HUES6 (cell line): Measurements from ENCODE around the gene BTBD17.
A peak's percentile ranks its signal among the peaks of the same experiment; 100 is the strongest.
"Not testable (repeated sequence)": the region's sequence is repeated elsewhere in the genome, so short reads cannot be mapped to it uniquely, and the experiment has no call there.

ENCODE experiments used
- H3K27ac ChIP-seq: 2 replicates; pipeline ENCODE4 v1.7.0; 2013; ENCODE audit warnings: low read depth, mild to moderate bottlenecking, low read length, inconsistent platforms
- H3K27me3 ChIP-seq: 2 replicates; pipeline ENCODE4 v1.6.1; 2013; ENCODE audit warnings: low read length; ENCODE audit not compliant: control insufficient read depth, insufficient read depth
- H3K36me3 ChIP-seq: 2 replicates; pipeline ENCODE4 v1.6.1; 2013; ENCODE audit warnings: low read length; ENCODE audit not compliant: control insufficient read depth, insufficient read depth
- H3K4me1 ChIP-seq: 2 replicates; pipeline ENCODE4 v1.6.1; 2013; ENCODE audit warnings: low read length; ENCODE audit not compliant: control insufficient read depth, insufficient read depth
- H3K4me3 ChIP-seq: 2 replicates; pipeline ENCODE4 v1.5.1; 2013; ENCODE audit warnings: low read depth, low read length
- H3K9ac ChIP-seq: one replicate; pipeline ENCODE4 v1.6.1; 2013; ENCODE audit warnings: mild to moderate bottlenecking, low read length
- H3K9me3 ChIP-seq: 2 replicates; pipeline ENCODE4 v1.6.1; 2013; ENCODE audit warnings: low read depth, low read length; ENCODE audit not compliant: control insufficient read depth, insufficient read depth

The BTBD17 gene

DNA sequence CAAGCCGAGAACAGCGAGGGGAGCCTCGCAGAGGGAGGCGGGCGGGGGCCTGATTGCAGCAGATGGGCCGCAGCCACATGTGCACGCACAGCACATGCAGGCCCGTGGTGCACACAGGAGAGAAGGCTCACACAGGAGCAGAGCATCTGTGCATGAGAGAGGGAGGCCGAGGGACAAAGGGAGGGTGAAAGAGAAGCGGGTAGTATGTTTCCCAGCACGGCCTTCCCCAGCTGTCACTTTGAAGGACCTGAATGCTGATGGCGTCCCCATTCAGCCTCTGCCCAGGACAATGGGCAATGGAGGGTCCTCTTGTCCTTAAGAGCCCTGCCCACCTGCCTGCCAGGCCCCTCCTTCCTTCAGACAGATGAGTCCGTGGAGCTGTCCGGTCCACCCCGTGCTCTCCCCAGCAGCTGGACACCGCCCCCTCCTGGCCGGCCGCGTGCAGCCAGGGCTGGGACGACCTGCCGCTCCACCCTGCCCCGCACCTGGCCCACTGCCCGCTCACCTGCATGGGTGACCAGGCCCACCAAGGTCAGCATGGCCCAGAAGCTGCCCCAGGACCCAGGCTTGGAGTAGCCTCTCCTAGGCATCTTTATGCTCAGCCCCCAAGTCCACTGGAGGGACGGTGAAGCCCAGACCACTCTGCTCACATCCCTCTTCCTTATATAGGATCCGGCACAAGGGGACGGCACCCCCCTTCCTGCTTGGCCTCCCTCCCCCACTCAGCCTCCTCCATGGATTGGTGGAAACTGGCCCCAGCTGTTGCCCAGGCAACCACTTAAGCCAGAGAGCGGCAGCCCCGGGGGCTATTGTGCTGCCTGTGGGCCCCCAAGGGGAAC is at the start of gene BTBD17:
BTBD17 (minus strand) TSS at position 639 of the 839 bp plus-strand sequence; CDS start at position 590, 49 bp downstream.
- Histone ChIP-seq H3K27ac (no peak within 1 kb of the TSS), H3K36me3 (no peaks in the 10 kb centered on the region), H3K4me1 (peaks cover 14% of the 10 kb centered on the region), H3K27me3 (peaks cover 50% of the 10 kb centered on the region), H3K9me3 (no peaks in the 10 kb centered on the region), H3K4me3 (peak within 1 kb of the TSS; percentile 33; the same call in 1 of the 2 replicates), H3K9ac (no peak within 1 kb of the TSS)

GRCh38 chr17:74410001-74410443 is 48.4 kb upstream of the BTBD17 start:
- H3K9me3 ChIP-seq = no peaks in the 10 kb centered on the region
- no peak overlapping the region for H3K4me3 ChIP-seq
- no peak overlapping the region for H3K27ac ChIP-seq
- peaks cover 7% of the 10 kb centered on the region; the same call in 1 of the 2 replicates for H3K4me1 ChIP-seq
- no peak overlapping the region for H3K9ac ChIP-seq
- no peaks in the 10 kb centered on the region for H3K27me3 ChIP-seq
- H3K36me3 ChIP-seq = no peaks in the 10 kb centered on the region

GRCh38 chr17:74408815-74409214 is 47.1 kb upstream of the BTBD17 start:
- peaks cover 18% of the 10 kb centered on the region for H3K4me1 ChIP-seq
- no peaks in the 10 kb centered on the region for H3K36me3 ChIP-seq
- no peaks in the 10 kb centered on the region for H3K27me3 ChIP-seq
- no peaks in the 10 kb centered on the region for H3K9me3 ChIP-seq
- H3K9ac ChIP-seq = no peak overlapping the region
- H3K4me3 ChIP-seq = no peak overlapping the region
- no peak overlapping the region for H3K27ac ChIP-seq

DNA sequence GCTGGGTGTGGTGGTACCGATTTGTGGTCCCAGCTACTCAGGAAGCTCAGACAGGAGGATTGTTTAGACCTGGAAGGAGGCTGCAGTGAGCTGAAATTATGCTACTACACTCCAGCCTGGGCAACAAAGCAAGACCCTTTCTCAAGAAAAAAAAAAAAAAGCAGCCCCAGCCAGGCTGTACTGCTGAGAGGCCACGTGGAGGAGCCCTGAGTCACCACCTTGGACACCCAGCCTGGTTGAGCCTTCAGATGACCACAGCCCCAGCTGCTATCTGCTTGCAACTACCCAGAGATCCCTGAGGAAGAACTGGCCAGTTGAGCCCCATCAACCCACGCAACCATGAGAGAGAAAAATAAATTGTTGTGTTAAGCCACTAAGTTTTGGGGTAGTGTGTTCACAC is 46.6 kb upstream of the BTBD17 start:
- peaks cover 24% of the 10 kb centered on the region for H3K4me1 ChIP-seq
- no peak overlapping the region for H3K9ac ChIP-seq
- H3K4me3 ChIP-seq = no peak overlapping the region

GRCh38 chr17:74407384-74407783 is 45.7 kb upstream of the BTBD17 start:
- no peaks in the 10 kb centered on the region for H3K27me3 ChIP-seq
- H3K27ac ChIP-seq = no peak overlapping the region
- H3K4me1 ChIP-seq = peaks cover 24% of the 10 kb centered on the region
- H3K36me3 ChIP-seq = no peaks in the 10 kb centered on the region
- no peaks in the 10 kb centered on the region for H3K9me3 ChIP-seq
- H3K9ac ChIP-seq = no peak overlapping the region
- no peak overlapping the region for H3K4me3 ChIP-seq

More for the DNA sequence above, 46.6 kb upstream of the BTBD17 start:
- H3K9me3 ChIP-seq = no peaks in the 10 kb centered on the region
- H3K36me3 ChIP-seq = no peaks in the 10 kb centered on the region
- no peak overlapping the region for H3K27ac ChIP-seq
- H3K27me3 ChIP-seq = no peaks in the 10 kb centered on the region

DNA sequence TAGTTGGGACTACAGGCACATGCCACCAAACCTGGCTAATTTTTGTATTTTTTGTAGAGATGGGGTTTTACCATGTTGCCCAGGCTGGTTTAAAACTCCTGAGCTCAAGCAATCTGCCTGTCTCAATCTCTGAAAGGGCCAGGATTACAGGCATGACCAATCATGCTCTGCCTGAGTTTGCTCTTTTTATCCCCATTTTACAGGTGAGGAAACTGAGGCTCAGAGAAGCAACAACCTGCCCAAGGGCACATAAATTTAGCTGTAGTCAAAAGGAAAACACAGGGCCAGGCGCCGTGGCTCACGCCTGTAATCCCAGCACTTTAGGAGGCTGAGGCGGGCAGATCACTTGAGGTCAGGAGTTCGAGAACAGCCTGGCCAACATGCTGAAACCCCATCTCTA is 43.6 kb upstream of the BTBD17 start:
- not testable (repeated sequence) for H3K4me3 ChIP-seq, H3K9ac ChIP-seq, H3K27ac ChIP-seq, H3K27me3 ChIP-seq, H3K36me3 ChIP-seq, H3K9me3 ChIP-seq
- peaks cover 26% of the 10 kb centered on the region for H3K4me1 ChIP-seq

DNA sequence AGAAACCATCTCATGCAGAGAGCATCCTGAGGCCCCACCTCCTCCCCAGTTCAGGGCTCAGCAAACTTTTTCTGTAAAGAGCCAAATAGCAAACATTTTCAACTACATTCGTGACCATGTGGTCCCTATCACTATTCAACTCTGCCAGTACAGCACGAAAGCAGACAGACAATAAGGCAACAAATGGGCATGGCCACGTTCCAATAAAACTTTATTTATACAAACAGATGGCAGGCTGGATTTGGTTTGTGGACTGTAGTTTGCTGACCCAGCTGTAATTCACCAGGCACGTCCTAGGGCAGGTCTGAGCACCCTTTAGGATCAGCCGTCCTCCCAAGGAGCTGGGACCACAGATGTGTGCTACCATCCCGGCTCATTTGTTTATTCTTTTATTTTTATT is 43.1 kb upstream of the BTBD17 start:
- no peak overlapping the region for H3K4me3 ChIP-seq
- peaks cover 22% of the 10 kb centered on the region for H3K4me1 ChIP-seq
- no peaks in the 10 kb centered on the region for H3K9me3 ChIP-seq
- 0 out of 2 replicates have a peak overlapping the region, but pooled peaks have one; percentile 4 for H3K27ac ChIP-seq
- no peaks in the 10 kb centered on the region for H3K36me3 ChIP-seq
- no peaks in the 10 kb centered on the region for H3K27me3 ChIP-seq
- no peak overlapping the region for H3K9ac ChIP-seq

GRCh38 chr17:74404218-74404617 is 42.5 kb upstream of the BTBD17 start:
- H3K27me3 ChIP-seq = no peaks in the 10 kb centered on the region
- H3K27ac ChIP-seq = 0 out of 2 replicates have a peak overlapping the region, but pooled peaks have one; percentile 4
- H3K9ac ChIP-seq = no peak overlapping the region
- H3K36me3 ChIP-seq = no peaks in the 10 kb centered on the region
- peak overlapping the region; percentile 23; the same call in 1 of the 2 replicates for H3K4me3 ChIP-seq
- peaks cover 19% of the 10 kb centered on the region for H3K4me1 ChIP-seq
- H3K9me3 ChIP-seq = no peaks in the 10 kb centered on the region

- Histone ChIP-seq H3K36me3 (no peaks in the 10 kb centered on the region), H3K27me3 (no peaks in the 10 kb centered on the region), H3K4me1 (peaks cover 19% of the 10 kb centered on the region), H3K27ac (no peak overlapping the region), H3K9ac (no peak overlapping the region), H3K9me3 (no peaks in the 10 kb centered on the region), H3K4me3 (no peak overlapping the region)
Observed at GRCh38 chr17:74403512-74404137, 42.0 kb upstream of the BTBD17 start.

DNA sequence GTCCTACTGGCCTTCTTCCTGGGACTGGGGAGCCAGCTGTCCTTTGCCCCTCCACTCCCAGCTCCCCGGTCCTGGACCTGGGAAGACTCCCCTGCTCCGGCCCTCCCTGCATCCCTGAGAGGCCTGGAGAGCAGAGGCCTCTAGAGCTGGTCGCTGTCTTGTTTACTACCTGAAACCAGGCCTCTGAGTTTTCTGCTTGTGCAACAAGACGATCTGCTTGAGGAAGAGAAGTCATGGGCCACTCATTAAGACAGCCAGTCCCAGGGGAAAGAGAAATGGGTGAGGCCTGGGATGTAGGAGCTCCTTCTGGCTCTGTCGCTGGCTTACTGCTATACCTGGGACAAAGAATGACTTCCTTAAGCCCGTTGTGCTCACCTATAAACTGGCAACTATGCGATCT is 40.4 kb upstream of the BTBD17 start:
- Histone ChIP-seq H3K4me3 (no peak overlapping the region), H3K4me1 (peaks cover 19% of the 10 kb centered on the region), H3K36me3 (no peaks in the 10 kb centered on the region), H3K9ac (no peak overlapping the region), H3K9me3 (no peaks in the 10 kb centered on the region), H3K27ac (no peak overlapping the region), H3K27me3 (no peaks in the 10 kb centered on the region)

- H3K27ac ChIP-seq = no peak overlapping the region
- H3K4me3 ChIP-seq = no peak overlapping the region
- no peaks in the 10 kb centered on the region for H3K27me3 ChIP-seq
- H3K4me1 ChIP-seq = peaks cover 6% of the 10 kb centered on the region; the same call in 1 of the 2 replicates
- H3K9ac ChIP-seq = no peak overlapping the region
- no peaks in the 10 kb centered on the region for H3K36me3 ChIP-seq
- H3K9me3 ChIP-seq = no peaks in the 10 kb centered on the region
Observed at GRCh38 chr17:74396567-74396966, 34.9 kb upstream of the BTBD17 start.
